HS-5 (cell line): ENCODE measurements around the gene MRPL17.

Source experiments
- DNase-seq: peaks from one replicate; pipeline ENCODE4 v3.0.0-alpha.2; 2012; ENCODE audit warnings: low read depth

Gene MRPL17

GRCh38 chr11:6632116-6633073 is 50.7 kb downstream of the MRPL17 start:
- no peak for DNase-seq

GRCh38 chr11:6631361-6631890 is 51.7 kb downstream of the MRPL17 start:
- no peak for DNase-seq

DNA sequence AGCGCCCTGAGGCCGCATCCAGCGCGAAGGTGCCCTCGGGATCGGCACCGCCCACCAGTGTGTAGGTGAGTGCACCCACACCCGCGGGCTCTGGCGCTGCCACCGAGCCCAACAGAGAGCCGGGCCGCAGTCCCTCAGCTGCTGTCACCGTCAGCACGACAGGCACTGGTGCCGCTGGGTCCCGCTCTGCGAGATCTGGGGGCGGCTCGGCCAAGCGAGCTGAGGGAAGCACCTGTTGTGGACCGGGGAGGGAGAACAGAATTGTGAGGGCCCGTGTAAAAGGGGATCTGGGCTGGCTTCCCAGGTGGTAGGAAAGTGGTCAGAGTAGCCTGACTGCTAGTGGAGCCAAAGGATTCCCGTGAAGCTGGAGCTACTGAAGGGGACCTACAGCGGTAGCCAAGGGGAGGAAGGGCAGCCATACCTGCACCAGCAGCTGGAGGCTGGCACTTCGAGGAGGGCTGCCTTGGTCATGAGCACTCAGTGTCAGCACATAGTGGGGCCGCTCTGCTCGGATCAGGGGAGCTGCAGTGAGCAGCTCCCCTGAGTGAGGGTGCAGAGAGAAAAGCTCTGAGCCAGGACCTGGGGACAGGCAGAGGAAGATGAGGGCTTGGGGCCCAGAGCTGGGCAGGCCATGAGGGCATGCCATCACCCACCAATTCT is 52.4 kb downstream of the MRPL17 start:
- no peak for DNase-seq
